ENCODE data around the gene ZFR2.
"Not testable (repeated sequence)": the region's sequence is repeated elsewhere in the genome, so short reads cannot be mapped to it uniquely, and the experiment has no call there.

Gene ZFR2

GRCh38 chr19:3770136-3770999 is 98.5 kb downstream of the ZFR2 start:
- no peak for DNase-seq (ENCODE audit: low read depth)

DNA sequence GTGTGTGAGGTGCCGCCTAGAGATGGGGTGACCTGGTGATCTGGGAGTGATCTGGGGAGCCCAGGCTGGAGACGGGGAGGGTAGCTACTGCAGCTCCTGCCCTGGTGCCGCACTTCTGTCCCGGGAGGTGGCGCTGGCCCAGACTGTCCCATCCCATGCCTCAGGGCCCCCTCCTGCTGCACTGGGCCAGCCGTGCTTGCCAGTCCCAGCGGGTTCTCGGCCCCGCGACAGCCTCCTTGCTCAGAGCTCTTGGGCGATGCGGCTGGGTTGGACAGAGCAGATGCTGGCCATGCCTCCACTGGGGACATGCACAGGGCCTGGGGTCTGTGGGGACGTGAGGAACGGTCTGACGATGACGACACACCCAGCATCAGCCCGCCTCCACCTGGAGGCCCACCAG is 99.3 kb downstream of the ZFR2 start:
- DNase-seq (ENCODE audit: low read depth): no peak

DNA sequence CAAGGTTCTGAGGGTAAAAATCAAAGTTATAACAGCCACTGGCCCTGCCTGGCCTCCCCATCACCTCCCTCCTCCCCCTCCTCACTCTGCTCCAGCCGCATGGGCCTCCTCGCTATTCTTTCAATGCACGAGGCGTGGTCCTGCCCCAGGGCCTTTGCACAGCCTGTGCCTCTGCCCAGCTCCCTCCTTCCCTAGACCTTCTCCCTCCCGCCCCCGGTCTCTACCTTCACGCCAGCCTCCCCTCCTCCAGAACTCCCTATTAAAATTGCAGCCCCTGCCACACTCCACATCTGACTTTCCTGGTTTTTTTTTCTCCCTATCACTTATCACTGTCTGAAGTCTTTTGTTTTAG is 100.1 kb downstream of the ZFR2 start:
- DNase-seq (ENCODE audit: low read depth): no peak

GRCh38 chr19:3768015-3768747 is 100.7 kb downstream of the ZFR2 start:
- DNase-seq (ENCODE audit: low read depth): no peak

GRCh38 chr19:3767050-3767449 is 101.8 kb downstream of the ZFR2 start:
- no peak for DNase-seq (ENCODE audit: low read depth)

DNA sequence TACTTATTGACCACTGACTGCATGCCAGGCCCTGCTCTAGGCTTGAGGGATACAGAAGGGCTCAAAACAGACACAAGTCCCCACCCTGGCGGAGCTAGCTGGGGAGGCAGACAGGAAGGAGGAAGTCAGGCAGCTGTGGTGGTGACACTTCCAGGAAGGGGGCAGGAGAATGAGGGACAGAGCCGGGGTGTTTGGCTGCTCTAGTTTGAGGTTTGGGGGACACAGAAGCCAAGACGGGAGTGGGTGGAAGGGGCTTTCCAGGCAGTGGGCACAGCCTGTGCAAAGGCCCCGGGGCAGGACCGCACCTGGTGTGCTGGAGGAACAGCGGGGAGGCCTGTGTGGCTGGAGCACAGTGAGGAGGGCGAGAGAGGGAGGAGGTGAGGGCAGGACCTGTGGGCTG is 102.3 kb downstream of the ZFR2 start:
- DNase-seq (ENCODE audit: low read depth): no peak

- not testable (repeated sequence) for DNase-seq (ENCODE audit: low read depth)
These were observed 103.1 kb downstream of the ZFR2 start for GRCh38 chr19:3765757-3766156.

- no peak for DNase-seq (ENCODE audit: low read depth)
These were observed 103.7 kb downstream of the ZFR2 start for GRCh38 chr19:3765121-3765520.

GRCh38 chr19:3762501-3763459 is 106.1 kb downstream of the ZFR2 start, which contains the start of gene MRPL54:
MRPL54 (plus strand) TSS chr19:3762682; CDS start chr19:3762701, 19 bp downstream.
- DNase-seq (ENCODE audit: low read depth): peak; percentile 98

DNA sequence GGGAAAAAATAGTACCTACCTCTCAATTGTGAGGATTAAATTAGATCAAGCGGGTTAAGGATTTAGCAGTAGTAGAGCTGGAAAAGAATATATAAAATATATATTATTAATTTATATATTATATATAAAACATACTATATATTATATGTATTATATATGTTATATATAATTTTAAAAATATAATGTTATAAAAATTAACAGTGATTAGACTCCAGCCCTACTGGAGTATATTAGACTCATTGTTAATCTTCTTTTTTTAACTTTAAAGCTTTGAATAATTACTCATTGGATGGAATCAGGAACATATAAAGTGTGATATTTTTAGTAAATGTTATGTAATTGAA is 106.7 kb downstream of the ZFR2 start:
- no peak for DNase-seq (ENCODE audit: low read depth)

DNA sequence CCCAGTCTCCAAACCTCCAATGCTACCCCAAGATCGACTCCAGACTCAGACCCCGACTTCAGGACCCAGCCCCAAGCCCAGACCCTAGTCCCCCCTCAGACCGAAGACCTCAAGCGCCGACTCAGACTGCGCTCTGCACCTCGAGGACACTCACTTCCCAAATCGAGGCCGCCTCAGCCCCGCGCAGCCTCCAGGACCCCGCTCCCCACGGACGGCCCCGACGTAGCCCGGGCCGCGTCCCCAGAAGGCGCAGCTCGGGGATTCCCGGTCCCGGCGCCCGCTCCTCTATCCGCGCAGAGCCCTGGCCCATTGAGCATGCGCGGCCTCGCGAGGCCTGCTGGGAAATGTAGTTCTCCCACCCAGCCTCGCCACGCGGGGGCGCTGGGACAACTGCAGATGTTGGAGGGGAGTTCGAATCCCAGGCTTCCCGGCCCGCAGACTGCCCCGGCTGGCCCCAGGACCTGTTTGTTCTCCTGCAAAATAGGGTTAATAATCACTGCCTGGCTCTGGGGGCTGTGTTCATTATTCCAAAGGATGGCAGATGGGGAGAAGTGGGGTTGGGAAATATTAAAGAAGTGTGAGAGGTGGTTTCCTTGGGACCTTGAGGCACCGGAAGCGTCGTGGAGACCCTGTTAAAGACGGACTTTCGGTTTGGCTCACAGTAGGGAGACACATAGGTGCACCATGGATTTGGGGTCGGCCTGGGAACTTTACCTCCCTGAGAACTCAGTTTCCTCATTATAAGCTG is 107.3 kb downstream of the ZFR2 start, which contains the start of gene APBA3:
Gene APBA3, minus strand, starts transcription at position 311 of the 748 bp plus-strand sequence. CDS start 1,428 bp downstream, outside the sequence.
- peak; percentile 99 for DNase-seq (ENCODE audit: low read depth)

DNA sequence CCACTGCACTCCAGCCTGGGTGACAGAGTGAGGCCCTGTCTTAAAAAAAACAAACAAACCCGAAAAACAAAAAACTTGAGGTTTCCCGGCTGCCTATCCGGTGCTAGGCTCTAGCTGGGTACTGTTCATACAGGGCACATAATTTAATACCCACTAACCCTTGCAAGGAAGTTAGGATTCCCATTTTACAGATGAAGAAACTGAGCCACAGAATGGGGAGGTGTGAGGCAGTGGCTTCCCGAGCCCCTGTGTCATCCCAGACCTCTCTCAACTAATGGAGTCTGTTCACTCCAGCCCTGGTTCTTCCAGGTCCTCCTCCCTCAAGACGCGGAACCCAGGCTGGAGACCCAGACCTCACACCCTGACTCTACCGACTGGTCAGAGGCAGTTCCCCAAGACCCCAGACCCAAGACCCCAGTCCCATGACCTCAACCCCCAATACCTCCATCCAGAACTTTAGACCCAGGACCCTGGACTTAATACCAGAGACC is 107.9 kb downstream of the ZFR2 start:
- DNase-seq (ENCODE audit: low read depth): no peak

- DNase-seq (ENCODE audit: low read depth): no peak
These were observed 109.2 kb downstream of the ZFR2 start for GRCh38 chr19:3759482-3760254.

DNA sequence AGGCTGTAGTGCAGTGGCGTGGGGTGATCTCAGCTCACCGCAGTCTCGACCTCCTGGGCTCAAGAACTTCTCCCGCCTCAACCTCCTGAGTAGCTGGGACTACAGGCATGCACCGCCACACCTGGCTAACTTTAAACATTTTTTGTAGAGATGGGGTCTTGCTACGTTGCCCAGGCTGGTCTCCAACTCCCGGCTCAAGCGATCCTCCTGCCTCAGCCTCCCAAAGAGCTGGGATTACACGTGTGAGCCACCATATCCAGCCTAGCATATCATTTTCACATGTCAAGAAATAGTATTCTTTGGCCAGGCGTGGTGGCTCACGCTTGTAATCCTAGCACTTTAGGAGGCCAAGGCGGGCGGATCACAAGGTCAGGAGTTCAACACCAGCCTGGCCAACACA is 110.5 kb downstream of the ZFR2 start:
- DNase-seq (ENCODE audit: low read depth): not testable (repeated sequence)

DNA sequence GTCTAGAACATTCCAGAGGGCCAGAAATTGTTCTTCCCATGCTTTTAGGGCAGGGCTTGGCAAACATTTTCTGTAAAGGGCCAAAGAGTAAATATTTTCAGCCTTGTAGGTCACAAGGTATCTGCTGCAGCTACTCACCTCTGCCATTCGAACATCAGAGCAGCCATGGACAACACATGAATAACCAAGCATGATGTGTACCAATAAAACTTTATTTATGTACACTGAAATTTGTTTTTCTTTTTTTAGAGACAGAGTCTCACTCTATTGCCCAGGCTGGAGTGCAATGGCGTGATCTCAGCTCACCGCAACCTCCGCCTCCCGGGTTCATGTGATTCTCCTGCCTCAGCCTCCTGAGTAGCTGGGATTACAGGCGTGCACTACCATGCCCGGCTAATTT is 111.1 kb downstream of the ZFR2 start:
- DNase-seq (ENCODE audit: low read depth): not testable (repeated sequence)

All from stimulated activated CD8-positive, alpha-beta memory T cell treated with anti-CD3 and anti-CD28 coated beads, Interleukin-15, amount 100 ng/mL, for 24 hours (primary cell).